ENCODE measurements around the gene KCNJ18.
"Not testable (repeated sequence)": the region's sequence is repeated elsewhere in the genome, so short reads cannot be mapped to it uniquely, and the experiment has no call there.

KCNJ18 gene

DNA sequence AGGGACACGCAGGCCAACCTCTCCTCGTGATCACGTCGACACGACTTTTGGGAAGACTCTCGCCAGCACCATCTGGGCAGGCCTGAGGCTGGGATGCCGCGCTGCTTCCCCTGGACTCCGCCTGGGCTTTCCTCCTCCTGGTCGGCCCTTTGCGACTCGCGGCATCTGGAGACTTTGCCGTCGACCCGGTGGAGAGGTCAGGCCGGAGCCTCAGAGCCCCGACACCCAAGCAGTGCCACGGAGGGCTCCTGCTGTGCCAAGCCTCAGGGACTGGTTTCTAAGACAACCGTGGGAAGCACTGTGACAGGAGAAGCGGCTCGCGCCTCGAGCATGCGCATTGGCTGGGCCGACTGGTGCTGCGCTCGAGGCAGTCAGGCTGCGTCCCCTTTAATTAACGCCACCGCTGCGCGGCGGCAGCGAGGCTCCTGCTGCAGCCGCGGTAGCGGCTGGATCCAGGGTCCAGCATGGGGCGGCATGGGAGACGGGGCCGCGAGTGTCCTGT lies 11.4 kb upstream of the KCNJ18 start:
- H2BK120ac ChIP-seq (ENCODE audit: low read depth, low read length); H3K27ac ChIP-seq (ENCODE audit: low read depth, low read length); H3K79me1 ChIP-seq (ENCODE audit: low read length); H3K36me3 ChIP-seq (ENCODE audit: control insufficient read depth, insufficient read depth, low read length); H3K27me3 ChIP-seq (ENCODE audit: insufficient read depth, low read length, poor library complexity); H3K18ac ChIP-seq (ENCODE audit: low read length); H3K4ac ChIP-seq (ENCODE audit: low read depth, low read length); H3K9ac ChIP-seq (ENCODE audit: low read length); H4K5ac ChIP-seq (ENCODE audit: low read length); H3K4me1 ChIP-seq (ENCODE audit: control insufficient read depth, low read depth, low read length); H3K23ac ChIP-seq (ENCODE audit: low read length); H3K79me2 ChIP-seq (ENCODE audit: control insufficient read depth, insufficient read depth, low read length); H3K4me3 ChIP-seq (ENCODE audit: low read length); DNase-seq; H2AK5ac ChIP-seq (ENCODE audit: low read length); H3K56ac ChIP-seq (ENCODE audit: low read length); H2BK5ac ChIP-seq (ENCODE audit: low read length); H2BK15ac ChIP-seq (replicated peaks; ENCODE audit: low read depth); H3K4me2 ChIP-seq (ENCODE audit: low read length); H4K8ac ChIP-seq (ENCODE audit: low read depth, low read length): not testable (repeated sequence)
- WGBS (ENCODE audit: extremely low coverage, insufficient coverage, low lambda C conversion rate): no CpG with 5 or more reads among the region's 42 CpGs

GRCh38 chr17:21681576-21681975 lies 10.7 kb upstream of the KCNJ18 start:
- not testable (repeated sequence) for H3K9ac ChIP-seq (ENCODE audit: low read length); H4K8ac ChIP-seq (ENCODE audit: low read depth, low read length); H2BK120ac ChIP-seq (ENCODE audit: low read depth, low read length); H3K4me3 ChIP-seq (ENCODE audit: low read length); H3K23ac ChIP-seq (ENCODE audit: low read length); H3K56ac ChIP-seq (ENCODE audit: low read length); H3K36me3 ChIP-seq (ENCODE audit: control insufficient read depth, insufficient read depth, low read length); H3K27ac ChIP-seq (ENCODE audit: low read depth, low read length); H3K27me3 ChIP-seq (ENCODE audit: insufficient read depth, low read length, poor library complexity); DNase-seq; H2BK5ac ChIP-seq (ENCODE audit: low read length); H3K4me2 ChIP-seq (ENCODE audit: low read length); H2BK15ac ChIP-seq (replicated peaks; ENCODE audit: low read depth); H3K79me1 ChIP-seq (ENCODE audit: low read length); H3K18ac ChIP-seq (ENCODE audit: low read length); H2AK5ac ChIP-seq (ENCODE audit: low read length); H4K5ac ChIP-seq (ENCODE audit: low read length); H3K4ac ChIP-seq (ENCODE audit: low read depth, low read length); H3K79me2 ChIP-seq (ENCODE audit: control insufficient read depth, insufficient read depth, low read length); H3K4me1 ChIP-seq (ENCODE audit: control insufficient read depth, low read depth, low read length)
- WGBS (ENCODE audit: extremely low coverage, insufficient coverage, low lambda C conversion rate): no CpG with 5 or more reads among the region's 20 CpGs

- H2BK120ac ChIP-seq (ENCODE audit: low read depth, low read length); DNase-seq; H3K27me3 ChIP-seq (ENCODE audit: insufficient read depth, low read length, poor library complexity); H3K79me2 ChIP-seq (ENCODE audit: control insufficient read depth, insufficient read depth, low read length); H3K56ac ChIP-seq (ENCODE audit: low read length); H3K18ac ChIP-seq (ENCODE audit: low read length); H4K5ac ChIP-seq (ENCODE audit: low read length); H2AK5ac ChIP-seq (ENCODE audit: low read length); H3K79me1 ChIP-seq (ENCODE audit: low read length); H3K4me3 ChIP-seq (ENCODE audit: low read length); H3K23ac ChIP-seq (ENCODE audit: low read length); H3K4me1 ChIP-seq (ENCODE audit: control insufficient read depth, low read depth, low read length); H3K9ac ChIP-seq (ENCODE audit: low read length); H2BK15ac ChIP-seq (replicated peaks; ENCODE audit: low read depth); H2BK5ac ChIP-seq (ENCODE audit: low read length); H4K8ac ChIP-seq (ENCODE audit: low read depth, low read length); H3K36me3 ChIP-seq (ENCODE audit: control insufficient read depth, insufficient read depth, low read length); H3K4me2 ChIP-seq (ENCODE audit: low read length); H3K4ac ChIP-seq (ENCODE audit: low read depth, low read length); H3K27ac ChIP-seq (ENCODE audit: low read depth, low read length): not testable (repeated sequence)
- WGBS (ENCODE audit: extremely low coverage, insufficient coverage, low lambda C conversion rate): no CpG with 5 or more reads among the region's 36 CpGs
Measured at GRCh38 chr17:21682130-21682529, 10.2 kb upstream of the KCNJ18 start.

DNA sequence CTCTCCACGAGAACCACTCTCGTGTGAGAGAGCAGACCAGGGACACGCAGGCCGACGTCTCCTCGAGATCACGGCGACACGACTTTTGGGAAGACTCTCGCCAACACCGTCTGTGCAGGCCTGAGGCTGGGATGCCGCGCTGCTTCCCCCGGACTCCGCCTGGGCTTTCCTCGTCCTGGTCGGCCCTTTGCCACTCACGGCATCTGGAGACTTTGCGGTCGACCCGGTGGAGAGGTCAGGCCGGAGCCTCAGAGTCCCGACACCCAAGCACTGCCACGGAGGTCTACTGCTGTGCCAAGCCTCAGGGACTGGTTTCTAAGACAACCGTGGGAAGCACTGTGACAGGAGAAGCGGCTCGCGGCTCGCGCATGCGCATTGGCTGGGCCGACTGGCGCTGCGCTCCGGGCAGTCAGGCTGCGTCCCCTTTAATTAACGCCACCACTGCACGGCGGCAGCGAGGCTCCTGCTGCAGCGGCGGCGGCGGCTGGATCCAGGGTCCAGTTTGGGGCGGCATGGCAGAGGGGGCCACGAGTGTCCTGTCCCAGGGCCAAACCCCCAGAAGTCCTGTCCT lies 9.1 kb upstream of the KCNJ18 start:
- H3K56ac ChIP-seq (ENCODE audit: low read length); H2BK120ac ChIP-seq (ENCODE audit: low read depth, low read length); H4K5ac ChIP-seq (ENCODE audit: low read length); H2AK5ac ChIP-seq (ENCODE audit: low read length); H3K4me3 ChIP-seq (ENCODE audit: low read length); H2BK5ac ChIP-seq (ENCODE audit: low read length); H3K23ac ChIP-seq (ENCODE audit: low read length); H3K9ac ChIP-seq (ENCODE audit: low read length); H3K18ac ChIP-seq (ENCODE audit: low read length); H3K79me1 ChIP-seq (ENCODE audit: low read length); H3K36me3 ChIP-seq (ENCODE audit: control insufficient read depth, insufficient read depth, low read length); H3K4ac ChIP-seq (ENCODE audit: low read depth, low read length); H3K27ac ChIP-seq (ENCODE audit: low read depth, low read length); DNase-seq; H3K27me3 ChIP-seq (ENCODE audit: insufficient read depth, low read length, poor library complexity); H3K4me2 ChIP-seq (ENCODE audit: low read length); H3K79me2 ChIP-seq (ENCODE audit: control insufficient read depth, insufficient read depth, low read length); H4K8ac ChIP-seq (ENCODE audit: low read depth, low read length); H3K4me1 ChIP-seq (ENCODE audit: control insufficient read depth, low read depth, low read length); H2BK15ac ChIP-seq (replicated peaks; ENCODE audit: low read depth): not testable (repeated sequence)
- no CpG with 5 or more reads among the region's 46 CpGs for WGBS (ENCODE audit: extremely low coverage, insufficient coverage, low lambda C conversion rate)

DNA sequence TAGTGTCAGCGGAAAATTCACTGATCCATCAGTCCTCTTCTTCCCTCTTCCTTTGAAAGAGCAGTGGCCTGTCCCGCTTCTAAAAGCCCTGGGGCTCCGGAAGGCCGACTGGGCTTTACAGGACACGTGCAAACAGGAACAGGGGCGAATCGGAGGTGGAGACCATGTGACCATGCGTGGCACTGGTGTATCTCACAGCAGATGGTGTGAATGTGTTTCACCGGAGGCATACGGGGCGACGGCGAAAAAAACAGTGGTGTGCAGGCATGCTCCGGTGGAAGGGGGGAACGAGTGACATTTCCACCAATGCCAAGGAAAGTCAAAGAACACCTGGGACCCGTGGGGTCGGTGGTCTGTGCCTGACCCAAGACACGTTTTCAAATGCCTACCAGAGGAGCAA lies 8.4 kb upstream of the KCNJ18 start:
- WGBS (ENCODE audit: extremely low coverage, insufficient coverage, low lambda C conversion rate): no CpG with 5 or more reads among the region's 18 CpGs
- H3K9ac ChIP-seq (ENCODE audit: low read length); H3K79me1 ChIP-seq (ENCODE audit: low read length); H3K36me3 ChIP-seq (ENCODE audit: control insufficient read depth, insufficient read depth, low read length); H3K27me3 ChIP-seq (ENCODE audit: insufficient read depth, low read length, poor library complexity); H2BK120ac ChIP-seq (ENCODE audit: low read depth, low read length); H2AK5ac ChIP-seq (ENCODE audit: low read length); H2BK5ac ChIP-seq (ENCODE audit: low read length); H3K4me2 ChIP-seq (ENCODE audit: low read length); H3K56ac ChIP-seq (ENCODE audit: low read length); H3K4ac ChIP-seq (ENCODE audit: low read depth, low read length); H3K79me2 ChIP-seq (ENCODE audit: control insufficient read depth, insufficient read depth, low read length); H3K4me1 ChIP-seq (ENCODE audit: control insufficient read depth, low read depth, low read length); H3K27ac ChIP-seq (ENCODE audit: low read depth, low read length); H4K5ac ChIP-seq (ENCODE audit: low read length); H3K18ac ChIP-seq (ENCODE audit: low read length); H4K8ac ChIP-seq (ENCODE audit: low read depth, low read length); DNase-seq; H2BK15ac ChIP-seq (replicated peaks; ENCODE audit: low read depth); H3K4me3 ChIP-seq (ENCODE audit: low read length); H3K23ac ChIP-seq (ENCODE audit: low read length): not testable (repeated sequence)

GRCh38 chr17:21684384-21684783 lies 7.9 kb upstream of the KCNJ18 start:
- DNase-seq; H3K4me1 ChIP-seq (ENCODE audit: control insufficient read depth, low read depth, low read length); H3K56ac ChIP-seq (ENCODE audit: low read length); H3K4ac ChIP-seq (ENCODE audit: low read depth, low read length); H4K5ac ChIP-seq (ENCODE audit: low read length); H3K27ac ChIP-seq (ENCODE audit: low read depth, low read length); H3K79me2 ChIP-seq (ENCODE audit: control insufficient read depth, insufficient read depth, low read length); H3K4me2 ChIP-seq (ENCODE audit: low read length); H3K27me3 ChIP-seq (ENCODE audit: insufficient read depth, low read length, poor library complexity); H2AK5ac ChIP-seq (ENCODE audit: low read length); H3K36me3 ChIP-seq (ENCODE audit: control insufficient read depth, insufficient read depth, low read length); H2BK15ac ChIP-seq (replicated peaks; ENCODE audit: low read depth); H3K18ac ChIP-seq (ENCODE audit: low read length); H3K9ac ChIP-seq (ENCODE audit: low read length); H3K23ac ChIP-seq (ENCODE audit: low read length); H3K4me3 ChIP-seq (ENCODE audit: low read length); H4K8ac ChIP-seq (ENCODE audit: low read depth, low read length); H2BK5ac ChIP-seq (ENCODE audit: low read length); H3K79me1 ChIP-seq (ENCODE audit: low read length); H2BK120ac ChIP-seq (ENCODE audit: low read depth, low read length): not testable (repeated sequence)
- no CpG with 5 or more reads among the region's 33 CpGs for WGBS (ENCODE audit: extremely low coverage, insufficient coverage, low lambda C conversion rate)

All from mesendoderm (in vitro differentiated cells).